ENCODE data around the gene QSOX2.
A peak's percentile ranks its signal among the peaks of the same experiment; 100 is the strongest.

QSOX2 gene

DNA sequence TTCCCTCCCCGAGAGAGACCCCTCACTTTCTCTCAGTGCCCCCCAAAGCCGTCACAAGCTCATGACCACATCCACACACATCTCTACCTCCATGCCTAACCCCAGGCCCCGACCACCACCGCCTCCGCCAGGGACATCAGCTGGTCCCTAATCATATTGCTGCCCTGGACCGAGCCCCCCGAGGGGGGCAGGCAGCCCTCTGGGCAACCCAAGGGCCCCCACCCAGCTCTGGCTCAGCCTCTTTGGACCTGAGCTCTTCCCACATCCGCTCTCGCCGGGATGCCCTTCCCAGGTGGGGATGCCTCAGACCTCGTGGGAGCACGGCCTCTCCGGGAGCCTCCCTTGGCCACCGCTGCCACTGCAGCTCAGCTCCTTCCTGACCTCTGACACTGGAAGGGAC, 59.2 kb downstream of the QSOX2 start:
- DNase-seq: no peak

GRCh38 chr9:136185596-136186366, 59.8 kb downstream of the QSOX2 start:
- no peak for DNase-seq

DNA sequence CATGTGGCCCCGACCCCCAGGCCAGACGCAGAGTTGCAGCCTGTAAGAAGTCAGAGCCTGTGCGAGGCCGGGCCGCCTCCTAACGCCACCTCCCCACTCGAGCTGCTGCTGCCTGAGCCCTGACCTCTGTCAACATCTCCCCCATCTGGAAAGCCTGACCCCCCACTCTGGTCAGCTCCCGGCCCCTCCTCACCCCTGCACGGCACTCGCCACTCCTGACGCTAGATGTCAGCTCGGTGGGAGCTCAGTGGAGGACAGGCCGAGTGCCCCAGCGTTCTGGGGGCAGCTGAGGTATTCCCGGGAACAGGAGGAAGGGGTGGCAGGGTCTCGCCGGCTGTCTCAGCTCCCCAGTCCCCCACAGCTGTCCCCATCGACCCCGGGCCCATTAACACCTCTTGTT, 60.5 kb downstream of the QSOX2 start:
- no peak for DNase-seq

DNA sequence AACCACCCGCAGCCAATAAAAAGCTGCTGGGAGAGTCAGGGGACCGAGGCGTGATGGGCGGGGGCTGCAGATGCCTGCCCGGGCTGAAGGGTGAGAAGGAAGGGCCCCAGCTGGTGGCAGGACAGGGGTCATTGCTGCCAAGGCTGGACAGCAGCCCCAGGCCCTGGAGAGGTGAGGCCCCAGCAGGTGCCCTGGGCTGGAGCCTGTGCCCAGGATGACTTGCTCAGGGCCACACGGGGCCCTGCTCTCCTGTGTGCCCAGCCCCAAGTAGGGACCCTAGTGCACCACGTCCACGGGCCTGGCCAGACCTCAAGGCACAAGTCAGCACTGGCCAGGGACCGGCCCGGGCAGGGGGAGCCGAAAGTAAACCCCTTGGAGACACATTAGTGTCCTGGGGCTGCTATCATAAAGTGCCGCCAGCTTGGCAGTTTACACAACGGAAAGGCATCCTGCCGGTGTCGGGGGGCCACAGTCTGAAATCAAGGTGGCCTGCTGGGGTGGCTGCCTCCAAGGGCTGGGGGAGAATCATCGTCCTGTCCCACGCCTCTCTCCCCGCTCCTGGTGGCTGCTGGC, 62.7 kb downstream of the QSOX2 start:
- DNase-seq: no peak

- no peak for DNase-seq
These were observed 63.2 kb downstream of the QSOX2 start for GRCh38 chr9:136182420-136182787.

DNA sequence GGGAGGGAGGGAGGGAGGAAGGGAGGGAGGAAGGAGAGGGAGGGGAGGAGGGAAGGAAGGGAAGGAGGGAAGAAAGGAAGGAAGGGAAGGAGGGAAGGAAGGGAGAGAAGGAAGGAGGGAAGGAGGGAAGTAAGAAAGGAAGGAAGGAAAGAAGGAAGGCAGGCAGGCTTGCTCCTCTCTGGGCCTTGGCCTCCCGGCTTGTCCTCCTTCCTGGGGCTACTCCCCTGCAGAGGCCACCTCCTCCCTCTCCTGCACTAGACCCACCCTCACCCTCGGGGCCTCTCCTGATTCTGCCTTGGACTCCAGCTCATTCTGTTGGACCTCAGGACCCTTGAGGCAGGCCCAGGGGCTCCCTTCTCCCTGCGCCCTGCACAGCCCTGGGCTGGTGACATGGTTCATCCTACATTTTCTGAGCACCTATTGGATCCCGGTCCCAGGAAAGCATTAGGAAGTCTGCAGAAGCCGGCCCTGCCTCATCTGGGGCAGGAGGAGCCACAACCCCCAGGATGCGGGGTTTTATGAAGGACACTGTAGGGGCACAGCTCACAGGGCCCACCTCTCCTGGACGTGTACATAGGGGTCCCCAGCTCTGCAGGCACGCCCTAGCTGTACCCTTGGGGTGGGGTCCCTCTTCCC, 63.7 kb downstream of the QSOX2 start:
- no peak for DNase-seq

- no peak for DNase-seq
These were observed 65.0 kb downstream of the QSOX2 start for GRCh38 chr9:136180586-136180985.

- no peak for DNase-seq
These were observed 65.9 kb downstream of the QSOX2 start for GRCh38 chr9:136179761-136180160.

GRCh38 chr9:136179101-136179616, 66.5 kb downstream of the QSOX2 start:
- no peak for DNase-seq

DNA sequence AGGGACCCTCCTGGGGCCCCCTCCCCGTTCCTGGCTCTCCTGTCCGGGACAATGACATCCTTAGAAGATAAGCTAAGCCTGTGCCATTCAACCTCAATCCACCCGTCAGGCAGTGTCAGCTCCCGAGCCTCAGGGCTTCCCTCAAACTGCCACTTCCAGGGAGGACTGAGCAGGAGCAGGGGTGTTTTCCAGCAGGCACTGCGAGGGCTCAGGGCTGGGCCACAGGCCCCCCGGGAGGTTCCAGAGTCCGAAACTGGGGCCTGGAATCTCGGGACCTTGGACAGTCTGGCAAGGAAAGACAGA, 66.9 kb downstream of the QSOX2 start:
- no peak for DNase-seq

- no peak for DNase-seq
These were observed 67.4 kb downstream of the QSOX2 start for GRCh38 chr9:136178061-136178772.

GRCh38 chr9:136177224-136177623, 68.4 kb downstream of the QSOX2 start:
- no peak for DNase-seq

- peak; percentile 2 for DNase-seq
These were observed 69.9 kb downstream of the QSOX2 start for GRCh38 chr9:136175616-136176197.

- no peak for DNase-seq
These were observed 70.6 kb downstream of the QSOX2 start for GRCh38 chr9:136174779-136175615.

- no peak for DNase-seq
These were observed 71.8 kb downstream of the QSOX2 start for GRCh38 chr9:136173648-136174290.

- DNase-seq: no peak
These were observed 73.1 kb downstream of the QSOX2 start for GRCh38 chr9:136172412-136173079.

DNA sequence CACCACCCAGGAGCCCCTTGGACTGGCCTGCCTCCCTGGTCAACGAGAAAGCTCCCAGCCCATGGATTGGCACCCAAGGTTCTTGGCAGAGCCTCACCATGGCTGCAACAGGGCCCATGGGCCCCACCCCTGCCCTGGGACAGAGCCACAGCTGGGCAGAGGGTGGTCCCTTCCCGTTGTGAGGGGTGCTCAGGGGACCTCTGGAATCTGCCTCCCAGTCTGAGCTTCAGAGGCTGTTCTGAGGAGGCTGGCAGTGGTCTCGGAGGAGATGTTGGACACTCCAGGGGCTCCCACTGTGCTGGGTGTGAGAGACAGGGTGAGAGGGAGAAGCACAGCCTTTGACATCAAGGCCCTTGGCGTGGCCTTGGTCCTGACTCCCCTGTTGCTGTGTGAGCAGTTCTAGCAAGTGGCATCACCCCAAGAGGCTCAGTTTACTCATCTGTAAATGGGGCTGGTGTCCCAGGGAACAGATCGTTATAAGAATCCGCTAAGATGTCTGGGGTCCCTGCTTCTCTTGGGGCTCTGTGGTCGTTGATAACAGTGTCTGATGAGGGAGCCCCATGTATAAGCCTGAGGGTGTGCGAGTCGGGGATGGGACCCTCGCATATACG, 73.7 kb downstream of the QSOX2 start:
- no peak for DNase-seq

- DNase-seq: no peak
These were observed 74.4 kb downstream of the QSOX2 start for GRCh38 chr9:136171009-136171800.

DNA sequence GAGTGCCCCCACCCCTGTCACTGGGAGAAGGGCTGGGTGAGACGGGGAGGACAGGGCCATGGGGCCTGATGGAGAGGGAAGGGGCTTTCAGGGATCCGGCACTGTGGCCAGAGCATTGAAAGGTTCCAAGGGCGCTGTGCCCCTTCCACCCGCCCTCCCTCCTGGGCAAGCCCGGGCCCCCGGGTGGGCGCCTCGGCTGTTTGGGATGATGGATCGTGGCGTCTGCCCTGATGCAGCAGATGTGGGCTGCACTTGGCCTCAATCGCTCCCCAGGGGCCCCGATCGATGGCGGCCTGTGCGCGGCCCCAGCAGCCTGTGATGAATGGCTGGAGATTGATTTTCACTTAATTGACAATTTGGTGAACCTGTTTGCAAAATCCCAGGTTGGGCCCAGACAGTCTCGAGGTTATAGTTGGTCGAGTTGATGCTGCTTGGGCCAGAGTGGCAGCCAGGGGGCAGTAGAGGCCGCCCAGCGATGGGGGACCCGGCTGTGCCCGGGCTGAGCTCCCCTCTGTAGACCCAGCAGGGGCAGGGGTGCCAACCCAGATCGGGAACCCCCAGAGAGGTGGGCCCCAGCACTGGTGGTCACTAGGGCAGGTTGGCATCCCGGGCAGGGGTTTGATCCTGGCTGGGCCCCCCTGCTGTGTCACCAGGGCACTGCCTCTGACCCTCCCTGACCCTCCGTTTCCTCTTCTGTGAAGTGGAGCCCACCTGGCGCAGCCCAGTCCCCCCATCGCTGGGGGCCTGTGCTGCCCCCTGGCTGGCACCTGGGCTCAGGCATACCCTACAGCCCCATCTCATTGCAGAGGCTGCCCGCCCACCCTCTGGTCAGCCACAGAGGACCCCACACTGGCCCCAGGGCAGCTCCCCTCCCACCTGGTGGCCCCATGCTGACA, 75.4 kb downstream of the QSOX2 start:
- DNase-seq: peak; percentile 7
